Suprapubic skin (tissue), 4 donors: ENCODE data around the gene ARHGEF11. TPM values are rescaled to one million over a fixed set of nuclear protein-coding genes. Genes with fewer than 3 reads are reported as not detected.
A peak's percentile ranks its signal among the peaks of the same experiment; 100 is the strongest.

ENCODE experiments used
- DNase-seq, 2 donors: peaks; one replicate each; pipeline ENCODE4 v3.0.0-alpha.2; 2019; ENCODE audit warnings: low spot score in 2 of 2
- H3K27ac ChIP-seq: fragments of 200-600 bp; sonication (generic); one replicate; pipeline ENCODE4 v1.5.1; 2019
- H3K27me3 ChIP-seq: fragments of 200-600 bp; sonication (generic); one replicate; pipeline ENCODE4 v1.5.1; 2019
- H3K36me3 ChIP-seq: fragments of 200-600 bp; sonication (generic); one replicate; pipeline ENCODE4 v1.5.1; 2019
- H3K4me1 ChIP-seq: fragments of 200-600 bp; sonication (generic); one replicate; pipeline ENCODE4 v1.5.1; 2019
- H3K4me3 ChIP-seq: fragments of 200-600 bp; sonication (generic); one replicate; pipeline ENCODE4 v1.5.1; 2019; ENCODE audit warnings: mild to moderate bottlenecking
- H3K9me3 ChIP-seq: fragments of 200-600 bp; sonication (generic); one replicate; pipeline ENCODE4 v1.5.1; 2019
- CTCF ChIP-seq, 2 donors: fragments of 200-600 bp in 1 of 2; fragments of 450-650 bp in 1 of 2; sonication (generic) in 1 of 2; IDR thresholded peaks; one replicate each; pipeline ENCODE4 v1.5.1; 2016 to 2019; ENCODE audit warnings: antibody characterized with exemption in 2 of 2, mild to moderate bottlenecking in 1 of 2, moderate library complexity in 1 of 2
- EP300 ChIP-seq: sonication (generic); formaldehyde crosslinking; IDR thresholded peaks from one replicate; pipeline ENCODE4 v1.6.1; 2017; ENCODE audit warnings: antibody characterized with exemption
- POLR2A ChIP-seq, 2 donors: fragments of 450-650 bp; IDR thresholded peaks; one replicate each; pipeline ENCODE4 v1.6.1; 2017; ENCODE audit warnings: antibody characterized with exemption in 2 of 2, mild to moderate bottlenecking in 2 of 2, moderate library complexity in 2 of 2
- POLR2AphosphoS5 ChIP-seq, 3 donors: sonication (generic); formaldehyde crosslinking; IDR thresholded peaks; one replicate each; pipeline ENCODE4 v1.6.1; 2017; ENCODE audit warnings: antibody characterized with exemption in 3 of 3
- WGBS: methylation state at CpG from one replicate; pipeline ENCODE4 v1.1.5; 2018; 5-methylcytosine and 5-hydroxymethylcytosine counted together
- total RNA-seq, 4 donors: library from RNA; depleted of rRNA; stranded (reverse); fragments of >200 nt; gene quantifications; one replicate each; pipeline ENCODE4 v1.1.0, GENCODE V29; 2016

Gene ARHGEF11
- total RNA-seq, 4 donors from 2014 or later, result 30.7 to 46.1 (median 40.3) TPM

DNA sequence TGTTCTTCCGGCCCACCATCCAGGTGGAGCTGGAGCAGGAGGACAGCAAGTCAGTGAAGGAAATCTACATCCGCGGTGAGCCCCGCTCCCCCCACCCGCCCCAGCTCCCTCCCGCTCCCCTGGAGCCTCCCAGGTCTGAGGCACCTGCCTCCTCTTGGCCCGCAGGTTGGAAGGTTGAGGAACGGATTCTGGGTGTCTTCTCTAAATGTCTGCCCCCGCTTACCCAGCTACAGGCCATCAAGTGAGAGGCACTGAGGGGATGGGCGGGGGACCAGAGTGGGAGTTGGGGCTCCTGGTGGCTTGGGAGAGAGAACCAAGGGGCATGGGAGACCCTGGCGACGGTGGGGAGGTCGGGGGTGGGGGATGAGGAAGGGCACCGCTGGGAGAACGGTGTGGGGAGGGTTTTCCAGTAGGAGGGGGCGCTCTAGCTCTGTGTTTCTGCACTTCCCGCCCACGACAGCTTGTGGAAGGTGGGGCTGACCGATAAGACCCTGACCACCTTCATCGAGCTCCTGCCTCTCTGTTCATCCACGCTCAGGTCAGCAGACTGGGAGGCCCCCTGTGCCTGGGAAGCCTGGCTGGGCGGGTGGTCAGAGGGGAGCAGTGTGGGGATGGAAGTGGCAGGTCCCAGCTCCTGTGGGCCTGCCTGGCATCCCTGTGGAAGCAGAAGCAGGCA is 120.9 kb downstream of the ARHGEF11 start:
- Histone ChIP-seq H3K36me3 (no peaks in the 10 kb centered on the region), H3K27me3 (peaks cover 94% of the 10 kb centered on the region), H3K27ac (no peak overlapping the region), H3K4me1 (peaks cover 33% of the 10 kb centered on the region), H3K9me3 (no peaks in the 10 kb centered on the region), H3K4me3 (no peak overlapping the region)
- 28% methylated on average over 12 of the region's 22 CpGs for WGBS
- DNase-seq, result no peak
- no peak for TF ChIP-seq EP300
- no peak for TF ChIP-seq POLR2AphosphoS5 (IDR thresholded peaks at IDR 0.05)
- TF ChIP-seq CTCF (IDR thresholded peaks at IDR 0.05), result no peak
- TF ChIP-seq POLR2A (IDR thresholded peaks at IDR 0.05), result no peak

GRCh38 chr1:156923670-156924477 is 121.7 kb downstream of the ARHGEF11 start:
- Histone ChIP-seq H3K27me3 (peaks cover 92% of the 10 kb centered on the region), H3K9me3 (no peaks in the 10 kb centered on the region), H3K27ac (no peak overlapping the region), H3K4me1 (peaks cover 33% of the 10 kb centered on the region), H3K4me3 (peak overlapping the region; percentile 20), H3K36me3 (no peaks in the 10 kb centered on the region)
- no peak for DNase-seq
- TF ChIP-seq POLR2AphosphoS5 (IDR thresholded peaks at IDR 0.05), result no peak
- TF ChIP-seq POLR2A (IDR thresholded peaks at IDR 0.05), result no peak
- no peak for TF ChIP-seq EP300
- TF ChIP-seq CTCF (IDR thresholded peaks at IDR 0.05), result no peak
- 2% methylated on average over 9 of the region's 64 CpGs for WGBS

GRCh38 chr1:156922986-156923669 is 122.4 kb downstream of the ARHGEF11 start:
- Histone ChIP-seq H3K27ac (no peak overlapping the region), H3K36me3 (no peaks in the 10 kb centered on the region), H3K9me3 (no peaks in the 10 kb centered on the region), H3K4me1 (peaks cover 33% of the 10 kb centered on the region), H3K4me3 (no peak overlapping the region), H3K27me3 (peaks cover 90% of the 10 kb centered on the region)
- no peak for DNase-seq
- 24% methylated on average over 8 of the region's 11 CpGs for WGBS
- TF ChIP-seq EP300 (no peak), CTCF (IDR thresholded peaks at IDR 0.05) (no peak), POLR2A (IDR thresholded peaks at IDR 0.05) (no peak), POLR2AphosphoS5 (IDR thresholded peaks at IDR 0.05) (no peak)

- DNase-seq, result no peak
- H3K36me3 ChIP-seq, result no peaks in the 10 kb centered on the region
- no peak overlapping the region for H3K27ac ChIP-seq
- peaks cover 75% of the 10 kb centered on the region for H3K27me3 ChIP-seq
- peaks cover 23% of the 10 kb centered on the region for H3K4me1 ChIP-seq
- TF ChIP-seq POLR2A (IDR thresholded peaks at IDR 0.05) (no peak), EP300 (no peak), CTCF (IDR thresholded peaks at IDR 0.05) (no peak), POLR2AphosphoS5 (IDR thresholded peaks at IDR 0.05) (no peak)
- H3K9me3 ChIP-seq, result no peaks in the 10 kb centered on the region
- no peak overlapping the region for H3K4me3 ChIP-seq
- 62% methylated on average over 7 of the region's 7 CpGs for WGBS
These were observed 124.5 kb downstream of the ARHGEF11 start for GRCh38 chr1:156921053-156921529.
